Inflammatory macrophage treated with lipopolysaccharide for 1 hour (primary cell): ENCODE measurements around the gene TADA2B.

ENCODE experiments used
- DNase-seq, 2 donors: peaks; one replicate each; pipeline ENCODE4 v3.0.0-alpha.2; 2020 to 2022

Gene TADA2B

DNA sequence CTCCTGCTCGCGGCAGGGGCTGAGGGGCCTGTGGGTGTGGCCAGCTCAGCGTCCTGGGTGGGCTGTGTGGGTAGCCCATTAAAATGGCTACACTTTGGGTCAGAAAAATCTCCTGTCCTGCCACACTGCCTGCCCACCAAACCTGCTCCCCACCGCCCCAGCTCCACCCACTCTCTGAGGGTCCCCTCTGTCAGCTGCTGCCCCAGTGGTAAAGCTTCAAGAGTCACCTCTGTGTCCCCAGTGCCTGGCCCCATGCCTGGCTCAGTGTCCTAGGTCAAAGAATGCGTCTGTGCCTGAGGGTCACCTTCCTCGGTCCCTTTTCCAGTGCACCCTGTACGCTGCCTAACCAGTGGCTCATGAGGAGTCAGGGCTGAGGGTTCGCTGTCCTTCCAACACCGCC, 24.9 kb upstream of the TADA2B start:
- no peak for DNase-seq

- DNase-seq, result no peak
These were observed 23.8 kb upstream of the TADA2B start for GRCh38 chr4:7019367-7019766.

- no peak for DNase-seq
These were observed 22.9 kb upstream of the TADA2B start for GRCh38 chr4:7020290-7020689.

DNA sequence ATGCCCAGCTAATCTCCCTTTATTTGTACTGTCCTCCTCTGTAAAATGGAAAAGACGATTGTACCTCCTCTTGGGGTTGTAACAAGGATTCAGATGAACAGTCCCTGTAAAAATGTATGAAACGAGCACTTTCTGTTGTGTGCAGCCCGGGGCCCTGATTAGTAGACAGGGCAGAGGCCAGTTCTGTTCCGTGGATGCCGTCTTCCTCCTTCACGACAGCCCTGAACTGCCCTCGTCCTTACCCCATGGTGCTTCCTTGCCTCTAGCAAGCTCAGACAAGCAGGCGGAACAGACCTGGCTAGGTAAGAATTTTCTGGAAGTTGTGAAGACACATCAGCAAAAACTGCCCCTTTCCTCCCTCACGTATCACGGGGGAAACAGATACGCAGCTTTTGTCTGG, 22.3 kb upstream of the TADA2B start:
- no peak for DNase-seq

DNA sequence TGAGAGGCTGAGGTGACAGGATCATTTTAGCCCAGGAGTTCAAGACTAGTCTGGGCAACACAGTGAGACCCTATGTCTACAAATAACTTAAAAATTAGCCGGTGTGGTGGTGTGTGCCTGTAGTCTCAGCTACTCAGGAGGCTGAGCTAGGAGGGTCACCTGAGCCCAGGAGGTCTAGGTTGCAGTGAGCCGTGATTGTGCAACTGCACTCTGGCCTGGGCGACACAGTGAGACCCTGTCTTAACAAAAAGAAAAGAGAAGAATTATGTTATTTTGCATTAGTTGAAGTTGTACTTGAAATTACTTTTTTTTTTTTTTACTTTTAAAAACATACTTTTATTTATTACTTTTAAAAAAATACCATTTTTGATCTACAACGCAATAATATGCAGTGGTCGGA, 21.8 kb upstream of the TADA2B start:
- no peak for DNase-seq

GRCh38 chr4:7021930-7022664, 21.1 kb upstream of the TADA2B start:
- DNase-seq, result no peak

DNA sequence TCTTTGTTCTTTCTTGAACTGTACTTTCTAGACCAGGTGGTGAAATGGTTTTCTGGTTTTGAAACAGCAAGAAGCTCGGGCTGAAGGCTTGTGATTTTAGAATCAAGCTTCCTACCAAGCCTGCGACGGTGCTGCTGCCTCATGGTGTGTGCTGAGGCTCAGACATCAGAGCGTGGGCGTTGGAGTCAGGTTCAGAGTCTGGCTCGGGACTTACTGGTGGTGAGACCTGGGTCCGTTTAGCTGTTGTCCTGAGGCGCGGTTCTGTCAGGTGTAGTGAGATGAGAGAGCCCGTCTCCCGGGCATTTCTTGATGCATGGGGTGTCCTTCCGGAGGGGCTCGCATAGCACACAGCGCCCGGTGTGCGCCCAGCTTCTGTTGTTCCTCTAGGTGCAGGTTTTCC, 19.7 kb upstream of the TADA2B start:
- no peak for DNase-seq

DNA sequence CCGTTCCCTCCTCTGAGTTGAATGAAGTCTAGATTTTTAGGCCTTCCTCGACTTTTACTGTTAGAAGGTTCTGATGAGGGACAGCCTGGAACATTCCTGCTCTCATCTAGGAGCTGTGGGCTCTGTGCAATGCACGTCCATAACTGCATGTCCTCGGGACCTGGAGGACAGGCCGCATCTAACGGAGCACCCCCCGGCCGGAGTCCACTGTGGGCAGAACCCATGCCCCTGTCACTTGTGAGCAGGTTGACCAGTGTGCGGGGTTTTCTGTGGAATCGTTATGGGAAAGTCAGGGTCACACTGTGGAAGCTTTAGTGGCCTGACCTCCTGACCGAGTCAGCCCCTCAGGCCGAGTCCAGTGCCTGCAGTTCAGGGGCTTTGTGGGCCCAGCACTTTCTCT, 19.3 kb upstream of the TADA2B start:
- no peak for DNase-seq

DNA sequence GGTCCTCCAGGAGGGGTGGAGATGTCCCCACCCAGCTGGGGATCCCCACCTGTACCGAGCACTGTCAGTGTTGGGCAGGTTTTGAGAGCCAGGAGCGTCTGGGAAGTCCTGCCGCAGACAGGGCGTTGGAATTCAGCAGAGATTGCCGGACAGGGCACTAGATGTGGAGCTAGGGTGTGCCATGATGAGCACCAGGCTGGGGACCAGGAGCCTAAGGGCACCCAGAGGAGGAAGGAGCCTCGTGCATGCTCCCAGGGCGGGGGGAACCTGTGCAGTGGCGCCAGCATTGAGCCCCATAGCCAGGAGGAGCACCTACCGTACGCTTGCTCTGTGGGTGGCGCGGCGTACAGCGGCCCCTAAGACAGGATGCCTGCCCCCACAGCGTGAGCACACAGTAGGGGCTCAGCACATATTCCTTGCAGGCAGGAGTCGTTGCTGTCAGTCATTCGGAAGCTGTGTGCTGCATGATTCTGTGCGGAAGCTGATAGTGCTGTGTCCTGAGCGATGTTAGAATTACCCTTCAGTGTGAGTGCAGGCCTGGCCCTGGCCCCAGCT, 18.8 kb upstream of the TADA2B start:
- DNase-seq, result no peak

GRCh38 chr4:7025040-7025602, 18.1 kb upstream of the TADA2B start:
- DNase-seq, result no peak

DNA sequence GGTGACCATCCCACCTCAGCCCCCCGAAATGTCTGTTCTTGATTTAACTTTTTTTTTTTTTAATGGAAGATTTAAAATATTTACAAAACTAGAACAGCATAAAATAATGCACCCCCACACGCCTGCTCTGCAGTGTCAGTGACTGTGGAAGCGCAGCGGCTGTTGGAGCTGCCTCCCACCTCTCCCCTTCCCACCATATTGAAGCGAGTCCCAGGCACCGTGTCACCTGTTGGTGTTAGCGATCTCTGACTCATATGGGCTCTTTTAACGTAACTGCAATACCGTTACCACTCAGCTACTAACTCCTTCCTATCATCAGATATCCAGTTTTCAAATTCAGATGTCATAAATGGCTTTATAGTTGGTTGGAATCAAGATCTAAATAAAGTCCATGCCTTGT, 17.1 kb upstream of the TADA2B start:
- no peak for DNase-seq

GRCh38 chr4:7027284-7027683, 15.9 kb upstream of the TADA2B start:
- DNase-seq, result no peak

- DNase-seq, result no peak
These were observed 15.3 kb upstream of the TADA2B start for GRCh38 chr4:7027913-7028312.

- DNase-seq, result no peak
These were observed 14.0 kb upstream of the TADA2B start for GRCh38 chr4:7029212-7029611.

- no peak for DNase-seq
These were observed 13.3 kb upstream of the TADA2B start for GRCh38 chr4:7029921-7030320.

DNA sequence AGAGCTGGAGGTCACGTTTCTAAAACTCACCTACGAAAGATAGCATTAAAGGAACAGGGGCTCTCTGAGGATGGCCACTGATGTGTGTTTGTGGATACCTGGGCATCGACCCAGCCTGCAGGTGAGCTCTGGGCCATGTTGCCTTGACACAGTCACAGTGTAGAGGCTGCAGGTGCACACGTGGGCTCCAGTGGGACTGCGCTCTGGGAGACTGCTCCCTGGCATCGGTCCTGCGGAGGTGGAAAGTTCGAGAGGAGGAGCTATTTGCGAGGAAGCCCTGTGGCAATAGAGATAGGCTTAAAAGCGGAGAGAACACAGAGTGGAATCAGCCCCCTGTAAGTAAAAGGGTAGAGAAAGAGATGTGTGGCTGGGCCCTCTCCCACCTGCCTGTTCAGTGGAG, 12.3 kb upstream of the TADA2B start:
- DNase-seq, result no peak

DNA sequence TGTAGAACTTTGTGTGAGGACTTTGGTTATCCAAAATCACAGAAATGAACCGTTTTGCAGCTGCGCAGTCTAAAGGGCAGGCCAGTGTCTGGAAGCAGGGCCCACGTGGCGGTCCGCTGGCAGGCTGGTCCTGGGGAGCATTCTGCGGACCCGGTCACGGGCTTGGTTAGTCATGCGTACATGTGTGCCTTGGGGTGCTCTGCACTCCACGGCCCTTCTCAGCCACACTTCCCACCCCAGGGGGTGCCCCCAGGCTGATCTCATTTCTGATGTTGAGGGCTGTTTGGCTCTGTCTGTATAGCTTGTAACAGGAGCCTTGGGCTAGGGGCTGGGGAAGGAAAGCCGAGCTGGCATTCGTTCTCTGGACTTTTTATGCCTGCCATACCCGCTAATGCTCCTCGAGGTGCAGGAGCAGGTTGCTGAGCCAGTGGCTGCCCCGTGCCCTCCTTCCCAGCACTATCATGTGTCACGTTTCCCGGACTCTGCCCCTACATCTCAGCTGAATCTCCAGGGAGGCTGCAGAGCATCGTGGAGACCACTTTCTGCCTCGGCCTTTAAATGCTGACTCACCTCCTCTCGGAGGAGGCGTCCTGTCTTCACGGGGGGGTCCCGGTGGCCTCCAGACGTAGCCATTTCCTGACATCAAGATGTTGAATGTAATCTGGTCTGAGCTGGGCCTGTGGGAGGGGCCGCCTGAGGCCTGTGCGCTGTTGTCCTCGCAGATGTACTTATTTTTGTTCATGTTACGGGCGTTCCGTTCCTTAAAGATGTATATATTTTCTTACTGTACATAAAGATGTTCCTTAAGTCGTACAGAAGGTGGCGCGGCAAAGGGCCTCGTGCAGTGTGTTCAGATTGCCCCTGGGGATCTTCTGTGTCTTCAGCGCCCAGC, 11.4 kb upstream of the TADA2B start:
- no peak for DNase-seq

DNA sequence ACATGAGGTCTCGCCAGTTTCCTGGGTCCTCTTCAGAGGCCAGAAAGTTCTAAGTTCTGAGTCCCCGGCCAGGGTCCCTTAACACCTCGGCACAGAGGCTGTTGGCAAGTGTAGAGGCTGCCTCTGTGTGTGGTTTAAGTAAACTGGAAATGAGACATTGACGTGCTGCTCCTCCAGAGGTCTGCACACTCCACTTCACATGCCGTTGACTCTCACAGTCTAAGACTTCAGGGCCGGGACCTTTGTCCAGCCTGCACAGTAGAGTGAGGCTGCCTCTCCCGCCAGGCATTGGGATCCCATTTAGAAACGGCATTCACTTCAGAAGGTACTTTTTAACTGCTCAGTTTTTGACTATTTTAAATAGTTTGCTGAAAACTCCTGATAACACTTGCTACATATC, 10.6 kb upstream of the TADA2B start:
- no peak for DNase-seq

GRCh38 chr4:7034262-7035081, 8.7 kb upstream of the TADA2B start:
- DNase-seq, result no peak

GRCh38 chr4:7037425-7037824, 5.7 kb upstream of the TADA2B start:
- DNase-seq, result no peak

DNA sequence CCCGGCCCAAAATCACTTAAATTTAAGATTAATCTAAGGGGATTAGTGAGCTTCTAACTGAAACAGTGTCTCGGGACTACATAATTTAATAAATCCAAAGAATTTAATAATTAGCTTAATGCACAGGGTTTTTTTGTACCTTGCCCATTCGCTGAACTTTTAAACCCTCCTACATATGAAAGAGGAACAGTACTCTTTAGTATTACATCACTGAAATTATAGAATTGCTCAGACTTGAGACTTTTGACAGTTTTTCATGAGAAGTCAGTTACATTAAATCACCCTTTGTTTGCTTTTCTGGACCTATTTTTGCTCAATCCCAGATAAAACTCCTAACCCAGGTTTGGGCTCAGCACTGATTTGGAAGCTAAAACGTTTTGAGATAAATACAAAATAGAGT, 2.4 kb upstream of the TADA2B start:
- peak; percentile 58 to 63 for DNase-seq

DNA sequence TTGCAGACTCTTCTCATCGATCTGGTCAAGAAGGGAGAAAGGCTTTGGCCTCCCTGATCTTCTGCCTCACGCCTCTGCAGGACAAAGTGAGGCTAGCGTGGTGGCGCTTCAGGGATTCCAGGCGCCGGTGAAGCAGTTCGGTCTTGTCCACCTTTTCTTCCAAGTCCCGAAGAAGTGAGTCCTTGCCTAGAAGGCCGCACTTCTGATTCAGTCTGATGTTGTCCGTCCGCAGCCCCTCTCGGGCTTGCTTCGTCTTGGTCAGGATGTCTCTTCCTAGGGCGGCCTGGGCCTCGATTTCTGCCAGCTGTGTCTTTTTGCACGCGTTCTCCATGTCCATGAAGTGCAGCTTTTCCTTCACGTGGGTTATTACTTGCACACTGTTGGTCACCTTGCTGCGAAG, 1.9 kb upstream of the TADA2B start:
- DNase-seq, result no peak
